IPS-18a (cell line): ENCODE measurements around the gene DLG2.

Experiments
- H3K27ac ChIP-seq: one replicate; pipeline ENCODE4 v1.5.1; 2013; ENCODE audit warnings: low read length
- H3K27me3 ChIP-seq: one replicate; pipeline ENCODE4 v1.6.1; 2013; ENCODE audit warnings: mild to moderate bottlenecking, low read length; ENCODE audit not compliant: control insufficient read depth, insufficient read depth
- H3K36me3 ChIP-seq: one replicate; pipeline ENCODE4 v1.6.1; 2013; ENCODE audit warnings: low read depth, low read length; ENCODE audit not compliant: control insufficient read depth
- H3K4me1 ChIP-seq: one replicate; pipeline ENCODE4 v1.6.1; 2013; ENCODE audit warnings: low read depth, low read length; ENCODE audit not compliant: control insufficient read depth
- H3K4me3 ChIP-seq: one replicate; pipeline ENCODE4 v1.5.1; 2013; ENCODE audit warnings: low read length
- H3K9ac ChIP-seq: one replicate; pipeline ENCODE4 v1.6.1; 2013; ENCODE audit warnings: mild to moderate bottlenecking, low read length, moderate library complexity
- H3K9me3 ChIP-seq: one replicate; pipeline ENCODE4 v1.6.1; 2013; ENCODE audit warnings: low read depth, low read length; ENCODE audit not compliant: control insufficient read depth

The DLG2 gene

DNA sequence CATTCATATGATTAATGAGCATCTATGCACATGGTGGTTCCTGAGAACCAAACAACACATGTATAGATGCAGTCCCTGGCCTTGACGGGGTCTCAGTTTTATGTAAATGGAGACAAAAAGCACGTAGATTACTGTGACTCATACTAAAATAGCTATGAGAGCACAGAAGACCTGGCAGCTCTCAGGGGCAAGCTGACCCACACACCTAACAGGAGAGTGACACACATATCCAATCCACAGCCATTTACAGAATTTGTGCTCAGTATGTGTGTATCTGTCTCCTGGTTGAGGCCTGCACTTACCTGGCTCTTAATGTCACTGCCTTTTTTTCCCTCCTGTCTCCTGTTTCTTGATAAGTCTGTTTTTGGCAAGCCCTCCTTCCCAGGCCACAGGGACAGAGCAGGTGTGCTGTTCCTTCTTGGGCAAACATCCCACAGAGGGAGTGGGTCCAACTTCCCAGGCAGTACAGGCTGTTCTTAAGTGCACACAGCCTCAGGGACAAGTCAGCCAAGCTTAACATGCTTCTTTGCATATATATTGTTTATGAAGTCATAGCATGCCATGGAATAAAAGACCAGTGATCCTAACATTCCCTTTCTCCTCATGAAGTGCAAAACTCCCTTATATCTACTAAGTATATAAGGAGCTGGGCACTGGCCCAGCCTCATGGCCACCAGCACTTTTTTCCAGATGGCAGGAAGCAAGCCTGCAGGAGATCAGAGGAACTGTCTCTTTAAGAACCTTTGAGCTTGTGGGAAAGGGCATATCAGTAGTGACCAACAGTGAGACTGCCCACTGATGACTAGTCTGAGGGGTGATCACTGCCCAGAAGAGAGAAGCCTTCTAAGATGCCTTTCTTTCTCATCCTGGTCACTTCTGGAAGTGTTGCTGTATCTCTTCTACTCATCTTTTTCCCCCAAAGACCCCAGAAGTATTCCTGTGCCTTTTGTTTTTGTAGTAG lies 2216.3 kb downstream of the DLG2 start:
- no peaks in the 10 kb centered on the region for H3K9me3 ChIP-seq
- H3K4me3 ChIP-seq = no peak overlapping the region
- H3K36me3 ChIP-seq = no peaks in the 10 kb centered on the region
- no peaks in the 10 kb centered on the region for H3K27me3 ChIP-seq
- no peak overlapping the region for H3K9ac ChIP-seq
- no peaks in the 10 kb centered on the region for H3K4me1 ChIP-seq
- H3K27ac ChIP-seq = no peak overlapping the region

DNA sequence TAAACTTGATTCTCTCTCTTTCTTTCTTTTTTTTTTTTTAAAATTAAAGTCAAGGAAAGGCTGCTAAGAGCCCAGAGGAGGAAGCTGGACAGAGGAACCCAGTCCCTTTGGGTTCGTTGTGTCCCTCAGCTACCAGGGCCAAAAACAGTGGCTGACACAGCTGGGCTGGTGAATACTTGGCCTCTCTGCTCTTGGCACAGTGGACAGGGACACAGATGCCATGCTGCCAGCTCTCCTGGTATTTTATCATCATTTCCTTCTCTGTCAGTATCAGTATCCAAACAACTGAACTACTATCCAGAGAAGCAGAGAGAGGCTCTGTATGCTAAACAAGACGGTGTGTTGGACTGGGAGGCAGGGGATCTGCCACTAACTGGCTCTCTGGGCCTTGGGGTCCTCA lies 2217.3 kb downstream of the DLG2 start:
- Histone ChIP-seq H3K27me3 (no peaks in the 10 kb centered on the region), H3K4me3 (no peak overlapping the region), H3K9ac (no peak overlapping the region), H3K4me1 (no peaks in the 10 kb centered on the region), H3K9me3 (no peaks in the 10 kb centered on the region), H3K36me3 (no peaks in the 10 kb centered on the region), H3K27ac (no peak overlapping the region)

DNA sequence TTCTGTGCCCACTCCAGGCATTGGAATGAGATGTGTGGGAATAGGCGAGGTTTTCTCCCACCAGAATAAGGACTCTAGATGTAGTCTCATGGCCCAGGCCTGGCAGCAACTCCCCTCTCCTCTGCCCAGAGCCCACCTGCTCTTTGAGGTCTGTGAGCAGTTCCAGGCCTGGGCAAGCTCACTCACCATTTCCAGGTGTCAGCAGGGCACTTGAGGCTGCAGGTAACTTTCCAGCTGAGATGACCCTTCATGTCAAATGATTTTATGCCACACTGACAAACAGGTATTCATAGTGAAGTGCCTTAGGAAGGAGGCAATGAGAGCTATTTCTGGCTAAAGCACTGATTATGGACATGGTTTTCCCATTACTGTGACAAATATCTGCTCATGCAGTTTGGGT lies 2217.7 kb downstream of the DLG2 start:
- Histone ChIP-seq H3K27ac (no peak overlapping the region), H3K36me3 (no peaks in the 10 kb centered on the region), H3K4me3 (no peak overlapping the region), H3K4me1 (no peaks in the 10 kb centered on the region), H3K27me3 (no peaks in the 10 kb centered on the region), H3K9ac (no peak overlapping the region), H3K9me3 (no peaks in the 10 kb centered on the region)

DNA sequence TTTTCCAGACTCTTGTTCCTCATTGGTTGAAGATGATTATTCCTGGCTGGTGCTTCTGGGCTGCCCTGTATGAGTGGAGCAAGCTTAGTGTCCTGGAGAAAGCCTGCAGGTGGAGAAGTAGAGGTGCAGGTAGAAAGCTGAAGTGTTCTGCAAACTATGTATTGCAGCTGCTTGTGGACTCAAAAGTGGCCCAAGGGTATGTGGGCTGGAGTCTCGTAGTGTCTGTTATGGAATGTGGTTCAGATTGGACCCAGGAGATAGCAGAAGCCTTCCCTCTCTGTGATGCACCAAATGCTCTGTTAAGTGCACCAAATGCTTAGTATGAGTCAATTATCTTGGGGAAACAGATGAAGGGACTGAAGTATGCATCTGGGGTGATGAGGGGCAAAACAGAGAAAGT lies 2218.2 kb downstream of the DLG2 start:
- no peak overlapping the region for H3K9ac ChIP-seq
- H3K4me1 ChIP-seq = peaks cover 3% of the 10 kb centered on the region
- H3K27me3 ChIP-seq = no peaks in the 10 kb centered on the region
- H3K27ac ChIP-seq = no peak overlapping the region
- no peaks in the 10 kb centered on the region for H3K36me3 ChIP-seq
- H3K4me3 ChIP-seq = no peak overlapping the region
- H3K9me3 ChIP-seq = no peaks in the 10 kb centered on the region
